SK-N-SH (cell line): ENCODE results near the gene DERA. TPM values are rescaled to one million over a fixed set of nuclear protein-coding genes. Genes with fewer than 3 reads are reported as not detected.

Source experiments
- CTCF ChIA-PET: fragments of 300-600, 350-600 bp; formaldehyde crosslinking; extraction: SDS; loops from one replicate; lab custom pipeline; 2021; lab: Yijun Ruan, JAX
- POLR2A ChIA-PET: fragments of 350-600 bp; sonication (Branson Sonifier 250); formaldehyde crosslinking; extraction: SDS; loops from one replicate; lab custom pipeline; 2020; ENCODE audit warnings: antibody characterized with exemption, inconsistent platforms; lab: Yijun Ruan, JAX
- DNase-seq: peaks from one replicate; pipeline ENCODE4 v3.0.0; 2012
- H2AFZ ChIP-seq: fragments of 200-600 bp; sonication (generic); 2 replicates; pipeline ENCODE4 v1.8.1; 2016; ENCODE audit warnings: antibody characterized with exemption, mild to moderate bottlenecking, low read depth
- H3F3A ChIP-seq: fragments of 200-600 bp; sonication (generic); replicated peaks from 2 replicates; pipeline ENCODE3; 2016; ENCODE audit warnings: antibody characterized with exemption, mild to moderate bottlenecking; ENCODE audit not compliant: insufficient read depth
- H3K27ac ChIP-seq, 2 experiments: fragments of 200-500 bp in 1 of 2; fragments of 200-600 bp in 1 of 2; sonication (Bioruptor generic) in 1 of 2; sonication (generic), shearing (Covaris generic) in 1 of 2; 2 replicates each; pipeline versions ENCODE4 v1.5.1 to v1.6.1; 2014 to 2016; ENCODE audit warnings: low read depth in 2 of 2, inconsistent platforms in 1 of 2, low read length in 1 of 2, mild to moderate bottlenecking in 1 of 2, mixed read lengths in 1 of 2
- H3K27me3 ChIP-seq: fragments of 200-600 bp; sonication (generic), shearing (Covaris generic); 2 replicates; pipeline ENCODE4 v1.6.1; 2016; ENCODE audit warnings: mixed run types; ENCODE audit not compliant: insufficient read depth
- H3K36me3 ChIP-seq, 2 experiments: fragments of 200-500 bp in 1 of 2; fragments of 200-600 bp in 1 of 2; sonication (Bioruptor generic) in 1 of 2; sonication (generic) in 1 of 2; replicated peaks in 1 of 2; 2 replicates each; pipeline versions ENCODE3 to v1.5.1; 2014 to 2016; ENCODE audit warnings: low read length in 1 of 2, mild to moderate bottlenecking in 1 of 2; ENCODE audit not compliant: insufficient read depth in 2 of 2, control insufficient read depth in 1 of 2
- H3K4me1 ChIP-seq, 2 experiments: fragments of 200-500 bp in 1 of 2; fragments of 200-600 bp in 1 of 2; sonication (Bioruptor generic) in 1 of 2; sonication (generic), shearing (Covaris generic) in 1 of 2; 2 replicates each; pipeline versions ENCODE4 v1.5.1 to v1.6.1; 2014 to 2016; ENCODE audit warnings: low read depth in 1 of 2, low read length in 1 of 2, mixed run types in 1 of 2; ENCODE audit not compliant: insufficient read depth in 2 of 2, control insufficient read depth in 1 of 2
- H3K4me2 ChIP-seq: fragments of 200-600 bp; sonication (generic), shearing (Covaris generic); 2 replicates; pipeline ENCODE4 v1.6.1; 2017; ENCODE audit warnings: mixed run types
- H3K4me3 ChIP-seq, 2 experiments: fragments of 200-500 bp in 1 of 2; fragments of 200-600 bp in 1 of 2; sonication (Bioruptor generic) in 1 of 2; sonication (generic), shearing (Covaris generic) in 1 of 2; 2 replicates each; pipeline versions ENCODE4 v1.5.1 to v1.8.1; 2014 to 2016; ENCODE audit warnings: low read depth in 2 of 2, inconsistent platforms in 1 of 2, low read length in 1 of 2, mild to moderate bottlenecking in 1 of 2, mixed read lengths in 1 of 2, moderate library complexity in 1 of 2
- H3K79me2 ChIP-seq: fragments of 200-600 bp; sonication (generic); 2 replicates; pipeline ENCODE4 v1.8.1; 2017; ENCODE audit warnings: mild to moderate bottlenecking; ENCODE audit not compliant: insufficient read depth
- H3K9ac ChIP-seq: fragments of 200-600 bp; sonication (generic); 2 replicates; pipeline ENCODE4 v1.6.1; 2017; ENCODE audit warnings: mixed run types
- H3K9me2 ChIP-seq: fragments of 200-600 bp; sonication (generic); 2 replicates; pipeline ENCODE4 v1.6.1; 2017; ENCODE audit warnings: mixed run types
- H3K9me3 ChIP-seq: fragments of 200-600 bp; sonication (generic); 2 replicates; pipeline ENCODE4 v1.6.1; 2017; ENCODE audit warnings: mixed run types, mild to moderate bottlenecking, moderate library complexity
- H4K20me1 ChIP-seq: fragments of 200-600 bp; sonication (generic); 2 replicates; pipeline ENCODE4 v1.6.1; 2017; ENCODE audit warnings: mild to moderate bottlenecking, mixed run types; ENCODE audit not compliant: insufficient read depth
- CHD2 ChIP-seq: fragments of 150-350 bp; IDR thresholded peaks from 2 replicates; pipeline ENCODE4 v1.6.1; 2018; ENCODE audit warnings: low read length; ENCODE audit not compliant: partially characterized antibody
- ELF1 ChIP-seq: IDR thresholded peaks from 2 replicates; pipeline ENCODE4 v1.4.0; 2012
- GATA2 ChIP-seq: sonication (generic); formaldehyde crosslinking; IDR thresholded peaks from 2 replicates; pipeline ENCODE4 v1.5.0; 2020; ENCODE audit warnings: mild to moderate bottlenecking, missing genetic modification reagents
- NFIC ChIP-seq: IDR thresholded peaks from 2 replicates; pipeline ENCODE4 v1.4.0; 2012; ENCODE audit warnings: borderline replicate concordance
- POLR2AphosphoS5 ChIP-seq: IDR thresholded peaks from 2 replicates; pipeline ENCODE4 v1.6.1; 2012; ENCODE audit warnings: low read depth, low read length
- RAD21 ChIP-seq: IDR thresholded peaks from 2 replicates; pipeline ENCODE4 v1.6.1; 2012; ENCODE audit warnings: mild to moderate bottlenecking, low read length
- SMC3 ChIP-seq: IDR thresholded peaks from 2 replicates; pipeline ENCODE4 v1.6.1; 2012; ENCODE audit warnings: low read depth, low read length, improper control_type of control experiment
- TAF1 ChIP-seq: IDR thresholded peaks from 2 replicates; pipeline ENCODE4 v1.6.1; 2012; ENCODE audit warnings: low read depth, mild to moderate bottlenecking, low read length, moderate library complexity, borderline replicate concordance
- WGBS: methylation state at CpG from one replicate; pipeline ENCODE4 v1.1.6; 2017; ENCODE audit warnings: low lambda C conversion rate; 5-methylcytosine and 5-hydroxymethylcytosine counted together
- polyA plus RNA-seq, 3 experiments: library from polyadenylated mRNA; depleted of rRNA; stranded (reverse); fragments of >200 nt; gene quantifications; 2 replicates each; pipeline ENCODE4 v1.2.3, GENCODE V29; 2012
- TF ChIP-seq, protein P1 (sequence below): IDR thresholded peaks from 2 replicates; pipeline ENCODE4 v1.4.0; 2012; ENCODE audit warnings: low read depth, borderline replicate concordance
- TF ChIP-seq, protein P2 (sequence below): IDR thresholded peaks from 2 replicates; pipeline ENCODE4; 2012
- TF ChIP-seq, protein P3 (sequence below): fragments of 150-350 bp; IDR thresholded peaks from 2 replicates; pipeline ENCODE4 v1.6.1; 2017; ENCODE audit warnings: antibody characterized with exemption, low read length, low read depth, borderline replicate concordance
- TF ChIP-seq, protein P4 (sequence below): IDR thresholded peaks from 2 replicates; pipeline ENCODE4 v1.4.0; 2012; ENCODE audit warnings: low read depth

The DERA gene
- polyA plus RNA-seq, 1 of the 3 experiments (the other 2 are of a cell fraction): 16.6 TPM

GRCh38 chr12:16070113-16070512 is 159.0 kb downstream of the DERA start:
- no peak overlapping the region for H3K4me3 ChIP-seq
- no peaks in the 10 kb centered on the region for H3K4me1 ChIP-seq
- TF ChIP-seq SMC3: no peak
- H3K27ac ChIP-seq: no peak overlapping the region
- no peak for DNase-seq
- H3K36me3 ChIP-seq: no peaks in the 10 kb centered on the region
- CTCF ChIA-PET: no interaction called here
- WGBS: 38% methylated on average over 5 of the region's 5 CpGs
- POLR2A ChIA-PET: no interaction called here
- no peaks in the 10 kb centered on the region for H3K27me3 ChIP-seq
- H4K20me1 ChIP-seq: no peaks in the 10 kb centered on the region
- H3F3A ChIP-seq: no peaks in the 10 kb centered on the region
- no peaks in the 10 kb centered on the region for H3K9me3 ChIP-seq
- no peak overlapping the region for H2AFZ ChIP-seq
- no peak overlapping the region for H3K9ac ChIP-seq
- no peaks in the 10 kb centered on the region for H3K9me2 ChIP-seq
- H3K4me2 ChIP-seq: no peak overlapping the region
- H3K79me2 ChIP-seq: no peaks in the 10 kb centered on the region

GRCh38 chr12:16072678-16073077 is 161.5 kb downstream of the DERA start:
- Histone ChIP-seq H3K79me2 (no peaks in the 10 kb centered on the region), H3K4me2 (no peak overlapping the region), H3F3A (no peaks in the 10 kb centered on the region), H3K4me1 (no peaks in the 10 kb centered on the region), H3K4me3 (no peak overlapping the region), H3K27ac (no peak overlapping the region), H3K9ac (no peak overlapping the region), H3K9me2 (no peaks in the 10 kb centered on the region), H3K9me3 (no peaks in the 10 kb centered on the region), H3K36me3 (no peaks in the 10 kb centered on the region), H3K27me3 (no peaks in the 10 kb centered on the region), H2AFZ (no peak overlapping the region), H4K20me1 (no peaks in the 10 kb centered on the region)
- no peak for DNase-seq
- ChIA-PET POLR2A (no interaction called here), CTCF (interaction anchor here (1.1 kb wide), 1 partner anchor 90 kb away, joined by 3 read pairs; no protein-coding TSS in a partner anchor)
- WGBS: 9% methylated on average over 2 of the region's 2 CpGs
- TF ChIP-seq TAF1: no peak

- TF ChIP-seq TAF1 (no peak), ELF1 (no peak), NFIC (no peak), RAD21 (no peak), GATA2 (CRISPR knock-in tag) (no peak), POLR2AphosphoS5 (no peak), CHD2 (no peak)
- TF ChIP-seq, protein P1, sequence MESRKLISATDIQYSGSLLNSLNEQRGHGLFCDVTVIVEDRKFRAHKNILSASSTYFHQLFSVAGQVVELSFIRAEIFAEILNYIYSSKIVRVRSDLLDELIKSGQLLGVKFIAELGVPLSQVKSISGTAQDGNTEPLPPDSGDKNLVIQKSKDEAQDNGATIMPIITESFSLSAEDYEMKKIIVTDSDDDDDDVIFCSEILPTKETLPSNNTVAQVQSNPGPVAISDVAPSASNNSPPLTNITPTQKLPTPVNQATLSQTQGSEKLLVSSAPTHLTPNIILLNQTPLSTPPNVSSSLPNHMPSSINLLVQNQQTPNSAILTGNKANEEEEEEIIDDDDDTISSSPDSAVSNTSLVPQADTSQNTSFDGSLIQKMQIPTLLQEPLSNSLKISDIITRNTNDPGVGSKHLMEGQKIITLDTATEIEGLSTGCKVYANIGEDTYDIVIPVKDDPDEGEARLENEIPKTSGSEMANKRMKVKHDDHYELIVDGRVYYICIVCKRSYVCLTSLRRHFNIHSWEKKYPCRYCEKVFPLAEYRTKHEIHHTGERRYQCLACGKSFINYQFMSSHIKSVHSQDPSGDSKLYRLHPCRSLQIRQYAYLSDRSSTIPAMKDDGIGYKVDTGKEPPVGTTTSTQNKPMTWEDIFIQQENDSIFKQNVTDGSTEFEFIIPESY: no peak
- TF ChIP-seq, protein P2, sequence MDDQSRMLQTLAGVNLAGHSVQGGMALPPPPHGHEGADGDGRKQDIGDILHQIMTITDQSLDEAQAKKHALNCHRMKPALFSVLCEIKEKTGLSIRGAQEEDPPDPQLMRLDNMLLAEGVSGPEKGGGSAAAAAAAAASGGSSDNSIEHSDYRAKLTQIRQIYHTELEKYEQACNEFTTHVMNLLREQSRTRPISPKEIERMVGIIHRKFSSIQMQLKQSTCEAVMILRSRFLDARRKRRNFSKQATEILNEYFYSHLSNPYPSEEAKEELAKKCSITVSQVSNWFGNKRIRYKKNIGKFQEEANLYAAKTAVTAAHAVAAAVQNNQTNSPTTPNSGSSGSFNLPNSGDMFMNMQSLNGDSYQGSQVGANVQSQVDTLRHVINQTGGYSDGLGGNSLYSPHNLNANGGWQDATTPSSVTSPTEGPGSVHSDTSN: no peak
- TF ChIP-seq, protein P3, sequence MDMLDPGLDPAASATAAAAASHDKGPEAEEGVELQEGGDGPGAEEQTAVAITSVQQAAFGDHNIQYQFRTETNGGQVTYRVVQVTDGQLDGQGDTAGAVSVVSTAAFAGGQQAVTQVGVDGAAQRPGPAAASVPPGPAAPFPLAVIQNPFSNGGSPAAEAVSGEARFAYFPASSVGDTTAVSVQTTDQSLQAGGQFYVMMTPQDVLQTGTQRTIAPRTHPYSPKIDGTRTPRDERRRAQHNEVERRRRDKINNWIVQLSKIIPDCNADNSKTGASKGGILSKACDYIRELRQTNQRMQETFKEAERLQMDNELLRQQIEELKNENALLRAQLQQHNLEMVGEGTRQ: no peak
- TF ChIP-seq, protein P4, sequence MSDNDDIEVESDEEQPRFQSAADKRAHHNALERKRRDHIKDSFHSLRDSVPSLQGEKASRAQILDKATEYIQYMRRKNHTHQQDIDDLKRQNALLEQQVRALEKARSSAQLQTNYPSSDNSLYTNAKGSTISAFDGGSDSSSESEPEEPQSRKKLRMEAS: no peak
- TF ChIP-seq, all 33 proteins: peak for 0
- H3K9ac ChIP-seq: no peak overlapping the region
- POLR2A ChIA-PET: no interaction called here
- no peaks in the 10 kb centered on the region for H3K79me2 ChIP-seq
- H3K36me3 ChIP-seq: no peaks in the 10 kb centered on the region
- DNase-seq: no peak
- H2AFZ ChIP-seq: no peak overlapping the region
- no peaks in the 10 kb centered on the region for H3K27me3 ChIP-seq
- H4K20me1 ChIP-seq: no peaks in the 10 kb centered on the region
- H3K27ac ChIP-seq: no peak overlapping the region
- WGBS: 38% methylated on average over 2 of the region's 2 CpGs
- no peak overlapping the region for H3K4me2 ChIP-seq
- CTCF ChIA-PET: no interaction called here
- no peak overlapping the region for H3K4me3 ChIP-seq
- H3F3A ChIP-seq: no peaks in the 10 kb centered on the region
- no peaks in the 10 kb centered on the region for H3K9me2 ChIP-seq
- H3K9me3 ChIP-seq: no peaks in the 10 kb centered on the region
- no peaks in the 10 kb centered on the region for H3K4me1 ChIP-seq
Observed at GRCh38 chr12:16074894-16075293, 163.8 kb downstream of the DERA start.
